SK-N-SH (cell line): Measurements from ENCODE around the gene ZNF19. TPM values are rescaled to one million over a fixed set of nuclear protein-coding genes. Genes with fewer than 3 reads are reported as not detected.

Experiments used
- CTCF ChIA-PET: fragments of 300-600, 350-600 bp; formaldehyde crosslinking; extraction: SDS; loops from one replicate; lab custom pipeline; 2021; lab: Yijun Ruan, JAX
- POLR2A ChIA-PET: fragments of 350-600 bp; sonication (Branson Sonifier 250); formaldehyde crosslinking; extraction: SDS; loops from one replicate; lab custom pipeline; 2020; ENCODE audit warnings: antibody characterized with exemption, inconsistent platforms; lab: Yijun Ruan, JAX
- DNase-seq: peaks from one replicate; pipeline ENCODE4 v3.0.0; 2012
- H2AFZ ChIP-seq: fragments of 200-600 bp; sonication (generic); 2 replicates; pipeline ENCODE4 v1.8.1; 2016; ENCODE audit warnings: antibody characterized with exemption, mild to moderate bottlenecking, low read depth
- H3F3A ChIP-seq: fragments of 200-600 bp; sonication (generic); replicated peaks from 2 replicates; pipeline ENCODE3; 2016; ENCODE audit warnings: antibody characterized with exemption, mild to moderate bottlenecking; ENCODE audit not compliant: insufficient read depth
- H3K27ac ChIP-seq, 2 experiments: fragments of 200-500 bp in 1 of 2; fragments of 200-600 bp in 1 of 2; sonication (Bioruptor generic) in 1 of 2; sonication (generic), shearing (Covaris generic) in 1 of 2; 2 replicates each; pipeline versions ENCODE4 v1.5.1 to v1.6.1; 2014 to 2016; ENCODE audit warnings: low read depth in 2 of 2, inconsistent platforms in 1 of 2, low read length in 1 of 2, mild to moderate bottlenecking in 1 of 2, mixed read lengths in 1 of 2
- H3K27me3 ChIP-seq: fragments of 200-600 bp; sonication (generic), shearing (Covaris generic); 2 replicates; pipeline ENCODE4 v1.6.1; 2016; ENCODE audit warnings: mixed run types; ENCODE audit not compliant: insufficient read depth
- H3K36me3 ChIP-seq, 2 experiments: fragments of 200-500 bp in 1 of 2; fragments of 200-600 bp in 1 of 2; sonication (Bioruptor generic) in 1 of 2; sonication (generic) in 1 of 2; replicated peaks in 1 of 2; 2 replicates each; pipeline versions ENCODE3 to v1.5.1; 2014 to 2016; ENCODE audit warnings: low read length in 1 of 2, mild to moderate bottlenecking in 1 of 2; ENCODE audit not compliant: insufficient read depth in 2 of 2, control insufficient read depth in 1 of 2
- H3K4me1 ChIP-seq, 2 experiments: fragments of 200-500 bp in 1 of 2; fragments of 200-600 bp in 1 of 2; sonication (Bioruptor generic) in 1 of 2; sonication (generic), shearing (Covaris generic) in 1 of 2; 2 replicates each; pipeline versions ENCODE4 v1.5.1 to v1.6.1; 2014 to 2016; ENCODE audit warnings: low read depth in 1 of 2, low read length in 1 of 2, mixed run types in 1 of 2; ENCODE audit not compliant: insufficient read depth in 2 of 2, control insufficient read depth in 1 of 2
- H3K4me2 ChIP-seq: fragments of 200-600 bp; sonication (generic), shearing (Covaris generic); 2 replicates; pipeline ENCODE4 v1.6.1; 2017; ENCODE audit warnings: mixed run types
- H3K4me3 ChIP-seq, 2 experiments: fragments of 200-500 bp in 1 of 2; fragments of 200-600 bp in 1 of 2; sonication (Bioruptor generic) in 1 of 2; sonication (generic), shearing (Covaris generic) in 1 of 2; 2 replicates each; pipeline versions ENCODE4 v1.5.1 to v1.8.1; 2014 to 2016; ENCODE audit warnings: low read depth in 2 of 2, inconsistent platforms in 1 of 2, low read length in 1 of 2, mild to moderate bottlenecking in 1 of 2, mixed read lengths in 1 of 2, moderate library complexity in 1 of 2
- H3K79me2 ChIP-seq: fragments of 200-600 bp; sonication (generic); 2 replicates; pipeline ENCODE4 v1.8.1; 2017; ENCODE audit warnings: mild to moderate bottlenecking; ENCODE audit not compliant: insufficient read depth
- H3K9ac ChIP-seq: fragments of 200-600 bp; sonication (generic); 2 replicates; pipeline ENCODE4 v1.6.1; 2017; ENCODE audit warnings: mixed run types
- H3K9me2 ChIP-seq: fragments of 200-600 bp; sonication (generic); 2 replicates; pipeline ENCODE4 v1.6.1; 2017; ENCODE audit warnings: mixed run types
- H3K9me3 ChIP-seq: fragments of 200-600 bp; sonication (generic); 2 replicates; pipeline ENCODE4 v1.6.1; 2017; ENCODE audit warnings: mixed run types, mild to moderate bottlenecking, moderate library complexity
- H4K20me1 ChIP-seq: fragments of 200-600 bp; sonication (generic); 2 replicates; pipeline ENCODE4 v1.6.1; 2017; ENCODE audit warnings: mild to moderate bottlenecking, mixed run types; ENCODE audit not compliant: insufficient read depth
- CHD2 ChIP-seq: fragments of 150-350 bp; IDR thresholded peaks from 2 replicates; pipeline ENCODE4 v1.6.1; 2018; ENCODE audit warnings: low read length; ENCODE audit not compliant: partially characterized antibody
- ELF1 ChIP-seq: IDR thresholded peaks from 2 replicates; pipeline ENCODE4 v1.4.0; 2012
- EZH2phosphoT487 ChIP-seq: fragments of 200-600 bp; sonication (generic); IDR thresholded peaks from 2 replicates; pipeline ENCODE4 v1.6.1; 2017; ENCODE audit warnings: low read depth, mixed run types, mild to moderate bottlenecking, antibody characterized with exemption, moderate library complexity, borderline replicate concordance
- FOSL2 ChIP-seq: IDR thresholded peaks from 2 replicates; pipeline ENCODE4 v1.4.0; 2012; ENCODE audit warnings: low read depth, mild to moderate bottlenecking, moderate library complexity, borderline replicate concordance
- FOXJ3 ChIP-seq: sonication (generic); formaldehyde crosslinking; IDR thresholded peaks from 2 replicates; pipeline ENCODE4 v1.5.1; 2020; ENCODE audit warnings: mild to moderate bottlenecking, missing genetic modification reagents
- FOXM1 ChIP-seq: IDR thresholded peaks from 2 replicates; pipeline ENCODE4 v1.4.0; 2012; ENCODE audit warnings: low read depth, mild to moderate bottlenecking
- GABPA ChIP-seq: IDR thresholded peaks from 2 replicates; pipeline ENCODE4 v1.4.0; 2012; ENCODE audit warnings: low read depth, mild to moderate bottlenecking
- JUND ChIP-seq: IDR thresholded peaks from 2 replicates; pipeline ENCODE4 v1.4.0; 2012
- NRF1 ChIP-seq: IDR thresholded peaks from 2 replicates; pipeline ENCODE4 v1.6.1; 2012; ENCODE audit warnings: low read depth, mild to moderate bottlenecking, low read length
- RAD21 ChIP-seq: IDR thresholded peaks from 2 replicates; pipeline ENCODE4 v1.6.1; 2012; ENCODE audit warnings: mild to moderate bottlenecking, low read length
- RFX5 ChIP-seq: IDR thresholded peaks from 2 replicates; pipeline ENCODE4 v1.6.1; 2012; ENCODE audit warnings: mild to moderate bottlenecking, improper control_type of control experiment, low read length
- SIN3A ChIP-seq: IDR thresholded peaks from 2 replicates; pipeline ENCODE4 v1.6.1; 2012; ENCODE audit warnings: low read depth, mild to moderate bottlenecking, low read length, moderate library complexity, borderline replicate concordance
- TCF12 ChIP-seq: IDR thresholded peaks from 2 replicates; pipeline ENCODE4 v1.4.0; 2012
- TEAD4 ChIP-seq: IDR thresholded peaks from 2 replicates; pipeline ENCODE4 v1.4.0; 2012; ENCODE audit warnings: mild to moderate bottlenecking, borderline replicate concordance; ENCODE audit not compliant: insufficient read depth
- WGBS: methylation state at CpG from one replicate; pipeline ENCODE4 v1.1.6; 2017; ENCODE audit warnings: low lambda C conversion rate; 5-methylcytosine and 5-hydroxymethylcytosine counted together
- polyA plus RNA-seq, 3 experiments: library from polyadenylated mRNA; depleted of rRNA; stranded (reverse); fragments of >200 nt; gene quantifications; 2 replicates each; pipeline ENCODE4 v1.2.3, GENCODE V29; 2012
- TF ChIP-seq, protein P1 (sequence below): IDR thresholded peaks from 2 replicates; pipeline ENCODE4 v1.4.0; 2012; ENCODE audit warnings: low read depth, borderline replicate concordance
- TF ChIP-seq, protein P2 (sequence below): IDR thresholded peaks from 2 replicates; pipeline ENCODE4 v1.4.0; 2012; ENCODE audit warnings: low read depth, borderline replicate concordance
- TF ChIP-seq, protein P3 (sequence below): fragments of 150-350 bp; IDR thresholded peaks from 2 replicates; pipeline ENCODE4 v1.6.1; 2017; ENCODE audit warnings: antibody characterized with exemption, low read length, low read depth, borderline replicate concordance
- TF ChIP-seq, protein P4 (sequence below): fragments of 150-350 bp; IDR thresholded peaks from 2 replicates; pipeline ENCODE4 v1.6.1; 2016; ENCODE audit warnings: mild to moderate bottlenecking, low read depth, low read length
- TF ChIP-seq, protein P5 (sequence below): IDR thresholded peaks from 2 replicates; pipeline ENCODE4; 2012

The ZNF19 gene
- polyA plus RNA-seq, 1 of the 3 experiments (the other 2 are of a cell fraction) = 1.4 TPM

DNA sequence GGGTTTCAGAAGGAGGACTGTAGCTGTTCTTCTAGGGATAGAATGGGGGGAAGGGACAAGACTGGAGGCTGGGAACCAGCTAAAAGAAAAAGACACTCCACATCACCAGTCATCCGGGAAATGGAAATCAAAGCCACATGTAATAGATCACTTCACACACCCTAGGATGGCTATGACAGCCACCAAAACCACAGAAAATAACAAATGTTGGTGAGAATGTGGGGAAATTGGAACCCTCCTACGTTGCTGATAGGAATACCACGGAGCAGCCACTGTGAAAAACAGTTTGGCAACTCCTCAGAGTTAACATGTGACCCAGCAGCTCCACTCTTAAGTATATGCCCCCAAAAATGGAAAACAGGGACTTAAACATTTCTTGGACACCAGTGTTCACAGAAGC lies 49.6 kb downstream of the ZNF19 start:
- ChIA-PET CTCF (interaction anchor here (0.6 to 4.7 kb wide), 3 partner anchors 27 to 172 kb away, joined by 3 to 22 read pairs (median 6); no protein-coding TSS in a partner anchor), POLR2A (no interaction called here)
- no peaks in the 10 kb centered on the region for H3K79me2 ChIP-seq
- DNase-seq = no peak
- no peaks in the 10 kb centered on the region for H4K20me1 ChIP-seq
- H2AFZ ChIP-seq = no peak overlapping the region
- no peak overlapping the region for H3K4me2 ChIP-seq
- no peak overlapping the region for H3K27ac ChIP-seq
- H3K27me3 ChIP-seq = peaks cover 8% of the 10 kb centered on the region; the same call in 1 of the 2 replicates
- TF ChIP-seq, protein P1, sequence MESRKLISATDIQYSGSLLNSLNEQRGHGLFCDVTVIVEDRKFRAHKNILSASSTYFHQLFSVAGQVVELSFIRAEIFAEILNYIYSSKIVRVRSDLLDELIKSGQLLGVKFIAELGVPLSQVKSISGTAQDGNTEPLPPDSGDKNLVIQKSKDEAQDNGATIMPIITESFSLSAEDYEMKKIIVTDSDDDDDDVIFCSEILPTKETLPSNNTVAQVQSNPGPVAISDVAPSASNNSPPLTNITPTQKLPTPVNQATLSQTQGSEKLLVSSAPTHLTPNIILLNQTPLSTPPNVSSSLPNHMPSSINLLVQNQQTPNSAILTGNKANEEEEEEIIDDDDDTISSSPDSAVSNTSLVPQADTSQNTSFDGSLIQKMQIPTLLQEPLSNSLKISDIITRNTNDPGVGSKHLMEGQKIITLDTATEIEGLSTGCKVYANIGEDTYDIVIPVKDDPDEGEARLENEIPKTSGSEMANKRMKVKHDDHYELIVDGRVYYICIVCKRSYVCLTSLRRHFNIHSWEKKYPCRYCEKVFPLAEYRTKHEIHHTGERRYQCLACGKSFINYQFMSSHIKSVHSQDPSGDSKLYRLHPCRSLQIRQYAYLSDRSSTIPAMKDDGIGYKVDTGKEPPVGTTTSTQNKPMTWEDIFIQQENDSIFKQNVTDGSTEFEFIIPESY = no peak
- TF ChIP-seq, protein P2, sequence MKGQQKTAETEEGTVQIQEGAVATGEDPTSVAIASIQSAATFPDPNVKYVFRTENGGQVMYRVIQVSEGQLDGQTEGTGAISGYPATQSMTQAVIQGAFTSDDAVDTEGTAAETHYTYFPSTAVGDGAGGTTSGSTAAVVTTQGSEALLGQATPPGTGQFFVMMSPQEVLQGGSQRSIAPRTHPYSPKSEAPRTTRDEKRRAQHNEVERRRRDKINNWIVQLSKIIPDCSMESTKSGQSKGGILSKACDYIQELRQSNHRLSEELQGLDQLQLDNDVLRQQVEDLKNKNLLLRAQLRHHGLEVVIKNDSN = no peak
- TF ChIP-seq, all 33 proteins: peak for 0
- Histone ChIP-seq H3K9me3 (no peaks in the 10 kb centered on the region), H3K4me1 (no peaks in the 10 kb centered on the region), H3K36me3 (no peaks in the 10 kb centered on the region), H3K4me3 (no peak overlapping the region), H3K9ac (no peak overlapping the region), H3K9me2 (no peaks in the 10 kb centered on the region), H3F3A (no peaks in the 10 kb centered on the region)
- WGBS = 3% methylated on average over 3 of the region's 3 CpGs

DNA sequence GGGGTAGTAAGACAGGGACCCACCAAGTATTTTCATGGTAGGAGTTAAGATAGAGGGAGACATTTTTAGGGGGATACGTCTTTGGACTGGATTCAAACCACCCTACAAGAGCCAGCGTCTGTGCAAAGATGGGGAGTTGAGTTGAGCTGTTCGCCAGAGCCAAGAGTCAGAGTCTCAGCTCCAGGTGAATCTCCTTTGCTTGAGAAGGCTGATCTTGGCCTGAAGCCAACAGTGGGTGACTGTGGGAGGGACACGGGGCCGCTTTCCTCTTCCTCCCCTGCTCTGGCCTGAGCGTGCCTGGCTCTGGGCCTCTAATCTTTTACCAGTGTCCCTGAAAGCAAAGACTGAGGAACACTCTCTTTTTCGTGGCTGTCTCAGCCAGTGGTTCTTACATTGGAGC lies 52.7 kb downstream of the ZNF19 start:
- Histone ChIP-seq H3K4me1 (no peaks in the 10 kb centered on the region), H3F3A (no peaks in the 10 kb centered on the region), H3K79me2 (no peaks in the 10 kb centered on the region), H3K9me3 (no peaks in the 10 kb centered on the region), H3K4me2 (no peak overlapping the region), H3K27me3 (peaks cover 8% of the 10 kb centered on the region; the same call in 1 of the 2 replicates), H4K20me1 (no peaks in the 10 kb centered on the region), H3K27ac (no peak overlapping the region), H3K36me3 (no peaks in the 10 kb centered on the region), H3K4me3 (no peak overlapping the region), H3K9me2 (no peaks in the 10 kb centered on the region), H3K9ac (no peak overlapping the region), H2AFZ (no peak overlapping the region)
- CTCF ChIA-PET = interaction anchor here (4.7 kb wide), 1 partner anchor 24 kb away, joined by 22 read pairs; no protein-coding TSS in a partner anchor
- no peak for DNase-seq
- POLR2A ChIA-PET = no interaction called here
- 20% methylated on average over 6 of the region's 7 CpGs for WGBS
- TF ChIP-seq ELF1 = no peak
- no peak for TF ChIP-seq FOSL2
- TF ChIP-seq, protein P1 = no peak
- no peak for TF ChIP-seq FOXJ3 (CRISPR knock-in tag)
- no peak for TF ChIP-seq CHD2
- TF ChIP-seq NRF1 = no peak
- TF ChIP-seq SIN3A = no peak
- TF ChIP-seq FOXM1 = no peak
- no peak for TF ChIP-seq TEAD4
- no peak for TF ChIP-seq GABPA
- no peak for TF ChIP-seq EZH2phosphoT487
- no peak for TF ChIP-seq JUND
- TF ChIP-seq, protein P3, sequence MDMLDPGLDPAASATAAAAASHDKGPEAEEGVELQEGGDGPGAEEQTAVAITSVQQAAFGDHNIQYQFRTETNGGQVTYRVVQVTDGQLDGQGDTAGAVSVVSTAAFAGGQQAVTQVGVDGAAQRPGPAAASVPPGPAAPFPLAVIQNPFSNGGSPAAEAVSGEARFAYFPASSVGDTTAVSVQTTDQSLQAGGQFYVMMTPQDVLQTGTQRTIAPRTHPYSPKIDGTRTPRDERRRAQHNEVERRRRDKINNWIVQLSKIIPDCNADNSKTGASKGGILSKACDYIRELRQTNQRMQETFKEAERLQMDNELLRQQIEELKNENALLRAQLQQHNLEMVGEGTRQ = no peak
- TF ChIP-seq, protein P4, sequence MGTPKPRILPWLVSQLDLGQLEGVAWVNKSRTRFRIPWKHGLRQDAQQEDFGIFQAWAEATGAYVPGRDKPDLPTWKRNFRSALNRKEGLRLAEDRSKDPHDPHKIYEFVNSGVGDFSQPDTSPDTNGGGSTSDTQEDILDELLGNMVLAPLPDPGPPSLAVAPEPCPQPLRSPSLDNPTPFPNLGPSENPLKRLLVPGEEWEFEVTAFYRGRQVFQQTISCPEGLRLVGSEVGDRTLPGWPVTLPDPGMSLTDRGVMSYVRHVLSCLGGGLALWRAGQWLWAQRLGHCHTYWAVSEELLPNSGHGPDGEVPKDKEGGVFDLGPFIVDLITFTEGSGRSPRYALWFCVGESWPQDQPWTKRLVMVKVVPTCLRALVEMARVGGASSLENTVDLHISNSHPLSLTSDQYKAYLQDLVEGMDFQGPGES = no peak
- TF ChIP-seq, protein P5, sequence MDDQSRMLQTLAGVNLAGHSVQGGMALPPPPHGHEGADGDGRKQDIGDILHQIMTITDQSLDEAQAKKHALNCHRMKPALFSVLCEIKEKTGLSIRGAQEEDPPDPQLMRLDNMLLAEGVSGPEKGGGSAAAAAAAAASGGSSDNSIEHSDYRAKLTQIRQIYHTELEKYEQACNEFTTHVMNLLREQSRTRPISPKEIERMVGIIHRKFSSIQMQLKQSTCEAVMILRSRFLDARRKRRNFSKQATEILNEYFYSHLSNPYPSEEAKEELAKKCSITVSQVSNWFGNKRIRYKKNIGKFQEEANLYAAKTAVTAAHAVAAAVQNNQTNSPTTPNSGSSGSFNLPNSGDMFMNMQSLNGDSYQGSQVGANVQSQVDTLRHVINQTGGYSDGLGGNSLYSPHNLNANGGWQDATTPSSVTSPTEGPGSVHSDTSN = no peak
- no peak for TF ChIP-seq RFX5
- TF ChIP-seq RAD21 = no peak
- no peak for TF ChIP-seq TCF12
